Endothelial cell of umbilical vein (primary cell): ENCODE data around the gene OR2H2. TPM values are rescaled to one million over a fixed set of nuclear protein-coding genes. Genes with fewer than 3 reads are reported as not detected.
A peak's percentile ranks its signal among the peaks of the same experiment; 100 is the strongest.

Source experiments
- BruUV-seq: library from RNA; stranded (reverse); fragments of 400-500 nt; replicated peaks from 2 replicates; lab custom pipeline; 2021; lab: Mats Ljungman, UMichigan
- CTCF ChIA-PET: fragments of 300-600, 350-600 bp; sonication (Branson Sonifier 250); formaldehyde crosslinking; loops from one replicate; lab custom pipeline; 2021; ENCODE audit warnings: antibody characterized with exemption, inconsistent platforms; lab: Charles Lee
- POLR2A ChIA-PET: fragments of 300-600, 350-600 bp; sonication (Branson Sonifier 250); formaldehyde crosslinking; loops from one replicate; lab custom pipeline; 2021; ENCODE audit warnings: antibody characterized with exemption, inconsistent platforms; lab: Charles Lee
- DNase-seq: peaks from one replicate; pipeline ENCODE4 v3.0.0-alpha.2; 2011; ENCODE audit warnings: low read depth, low spot score
- FAIRE-seq: peaks from 2 replicates; lab custom pipeline; 2011; peaks lifted over from hg19 to GRCh38; lab: Jason Lieb, UNC
- H2AFZ ChIP-seq: 2 replicates; pipeline ENCODE4 v1.6.0; 2012; ENCODE audit warnings: low read depth, low read length, control low read depth, inconsistent platforms
- H3K27ac ChIP-seq: 2 replicates; pipeline ENCODE4 v1.5.1; 2011; ENCODE audit warnings: low read depth, mild to moderate bottlenecking, control low read depth, low read length, moderate library complexity; ENCODE audit not compliant: insufficient read depth
- H3K27me3 ChIP-seq, 2 experiments: 2 replicates each; pipeline versions ENCODE4 v1.6.0 to v1.6.1; 2011; ENCODE audit warnings: low read length in 2 of 2, mixed read lengths in 1 of 2; ENCODE audit not compliant: control insufficient read depth in 2 of 2, insufficient read depth in 2 of 2
- H3K36me3 ChIP-seq, 2 experiments: 2 replicates in 1 of 2; 3 replicates in 1 of 2; pipeline ENCODE4 v1.5.1; 2011; ENCODE audit warnings: low read length in 2 of 2, mild to moderate bottlenecking in 1 of 2, moderate library complexity in 1 of 2; ENCODE audit not compliant: control insufficient read depth in 2 of 2, insufficient read depth in 2 of 2; ENCODE audit errors: extremely low read depth in 1 of 2
- H3K4me1 ChIP-seq: 3 replicates; pipeline ENCODE4 v1.5.1; 2011; ENCODE audit warnings: mild to moderate bottlenecking, low read length; ENCODE audit not compliant: control insufficient read depth, insufficient read depth; ENCODE audit errors: extremely low read depth
- H3K4me2 ChIP-seq: 2 replicates; pipeline ENCODE4 v1.6.1; 2011; ENCODE audit warnings: low read length, control low read depth, mixed read lengths; ENCODE audit not compliant: insufficient read depth
- H3K4me3 ChIP-seq, 3 experiments: fragments of 200-600 bp in 1 of 3; sonication (generic), shearing (Covaris generic) in 1 of 3; replicated peaks in 1 of 3; 2 replicates each; pipeline ENCODE4 v1.5.1; 2011 to 2016; ENCODE audit warnings: control low read depth in 3 of 3, low read length in 3 of 3, mild to moderate bottlenecking in 2 of 3, inconsistent platforms in 1 of 3, low read depth in 1 of 3, moderate library complexity in 1 of 3; ENCODE audit not compliant: insufficient read depth in 1 of 3
- H3K79me2 ChIP-seq: 2 replicates; pipeline ENCODE4 v1.6.0; 2012; ENCODE audit warnings: low read length, inconsistent platforms; ENCODE audit not compliant: control insufficient read depth, insufficient read depth
- H3K9ac ChIP-seq: replicated peaks from 2 replicates; pipeline ENCODE3; 2011; ENCODE audit warnings: low read length, control low read depth; ENCODE audit not compliant: insufficient read depth; ENCODE audit errors: extremely low read depth
- H3K9me1 ChIP-seq: replicated peaks from 3 replicates; pipeline ENCODE4 v1.6.0; 2011; ENCODE audit warnings: mild to moderate bottlenecking, low read length; ENCODE audit not compliant: control insufficient read depth, insufficient read depth; ENCODE audit errors: extremely low read depth
- H3K9me3 ChIP-seq: replicated peaks from 2 replicates; pipeline ENCODE4 v1.5.1; 2012; ENCODE audit warnings: low read length, inconsistent platforms; ENCODE audit not compliant: control insufficient read depth, insufficient read depth
- H4K20me1 ChIP-seq: replicated peaks from 2 replicates; pipeline ENCODE3; 2011; ENCODE audit warnings: mild to moderate bottlenecking, low read length; ENCODE audit not compliant: control insufficient read depth, insufficient read depth; ENCODE audit errors: extremely low read depth
- EZH2 ChIP-seq: IDR thresholded peaks from 2 replicates; pipeline ENCODE4 v1.6.1; 2012; ENCODE audit warnings: borderline replicate concordance, low read depth, mild to moderate bottlenecking, moderate library complexity, low read length, inconsistent platforms; ENCODE audit not compliant: severe bottlenecking
- GATA2 ChIP-seq: IDR thresholded peaks from 2 replicates; pipeline ENCODE4 v1.7.0; 2011; ENCODE audit warnings: low read depth, mild to moderate bottlenecking, moderate library complexity, mixed read lengths, low read length; ENCODE audit not compliant: insufficient read length, insufficient read depth
- JUN ChIP-seq: IDR thresholded peaks from 2 replicates; pipeline ENCODE4 v1.6.1; 2011; ENCODE audit warnings: borderline replicate concordance, low read depth; ENCODE audit not compliant: insufficient read length, insufficient read depth
- POLR2AphosphoS5 ChIP-seq: IDR thresholded peaks from 2 replicates; pipeline ENCODE4 v1.6.1; 2012; ENCODE audit warnings: low read depth, mild to moderate bottlenecking, control low read depth, low read length, moderate library complexity; ENCODE audit not compliant: insufficient read depth
- dilution Hi-C: fragments of 300-500 bp; cut with MboI; formaldehyde crosslinking; loops from one replicate; pipeline ENCODE4 v1.15.0; 2019; ENCODE audit warnings: low sequenced_read_pairs; ENCODE audit not compliant: extremely low pct_ligation_motif_present
- intact Hi-C: fragments of 100-400 bp; cut with micrococcal nuclease; formaldehyde crosslinking; loops from one replicate; pipeline ENCODE4 v1.10.0; 2022
- polyA plus RNA-seq, 4 experiments: library from polyadenylated mRNA; depleted of rRNA in 3 of 4; stranded (reverse) in 3 of 4; unstranded in 1 of 4; fragments of >200 nt; gene quantifications; 2 replicates each; pipeline versions ENCODE4 v1.2.1 to v1.2.3, GENCODE V29; 2011 to 2012; ENCODE audit warnings: missing spikeins in 1 of 4
- total RNA-seq: library from RNA; stranded (reverse); gene quantifications from 2 replicates; pipeline ENCODE4 v1.2.3, GENCODE V29; 2021
- TF ChIP-seq, protein P1 (sequence below): IDR thresholded peaks from 2 replicates; pipeline ENCODE4 v1.6.1; 2011; ENCODE audit not compliant: insufficient read depth, insufficient read length
- TF ChIP-seq, protein P2 (sequence below), 2 donors: IDR thresholded peaks; 1 replicate in 1 of 2; 2 replicates in 1 of 2; pipeline ENCODE4 v1.5.1; 2011; ENCODE audit warnings: low read length in 2 of 2, mild to moderate bottlenecking in 2 of 2, moderate library complexity in 2 of 2, control low read depth in 1 of 2, inconsistent platforms in 1 of 2, low read depth in 1 of 2; ENCODE audit not compliant: insufficient read depth in 1 of 2; ENCODE audit errors: extremely low read depth in 1 of 2

OR2H2 gene
- total and polyA plus RNA-seq, 2 donors (not counting 3 experiments of a cell fraction or from before 2014, with no cell fraction given) = not detected

DNA sequence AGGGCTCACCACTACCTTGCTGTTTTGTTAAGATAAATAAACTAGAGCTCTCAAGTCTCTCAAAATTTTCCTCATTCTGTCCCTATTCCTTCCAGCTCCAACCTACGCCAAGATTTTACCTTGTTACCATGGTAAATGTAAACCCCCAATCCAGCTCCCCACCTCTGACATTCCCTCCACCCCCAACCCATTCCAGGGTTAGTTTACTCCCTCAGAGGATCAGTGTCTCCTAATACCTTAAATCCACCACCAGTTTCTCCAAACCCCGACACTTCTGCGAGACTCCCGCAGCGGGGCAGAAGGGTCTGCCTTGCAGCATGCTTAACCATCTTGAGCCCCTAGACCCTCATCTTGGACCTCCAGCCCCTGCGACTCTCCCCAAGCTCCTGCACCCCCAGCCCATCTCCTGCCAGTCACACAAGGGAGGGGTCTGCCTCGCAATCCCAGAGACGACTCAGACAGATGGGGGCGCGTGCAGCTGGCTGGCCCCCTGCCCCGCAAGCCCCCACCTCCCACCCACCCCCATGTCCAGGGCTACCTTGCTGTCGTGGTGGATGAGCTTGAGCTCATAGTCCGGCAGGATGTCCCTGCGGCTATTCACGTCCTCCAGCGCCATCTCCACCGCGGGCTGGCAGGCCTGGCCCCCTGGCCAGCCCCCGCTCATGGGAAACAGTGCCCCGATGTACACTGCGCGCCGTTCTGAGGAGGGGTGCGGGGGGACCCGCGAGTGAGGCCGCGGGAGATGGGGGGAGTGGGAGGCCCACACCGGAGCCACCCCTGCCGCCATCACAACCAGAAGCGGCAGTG, 42.2 kb downstream of the OR2H2 start:
- dilution Hi-C loops = no loop called here
- Histone ChIP-seq H3K36me3 (peaks cover 3 to 6% of the 10 kb centered on the region in 2 experiments), H3K9ac (peak overlapping the region; percentile 63), H3K9me3 (no peaks in the 10 kb centered on the region), H3K4me2 (peak overlapping the region; percentile 66), H4K20me1 (no peaks in the 10 kb centered on the region), H3K27ac (peak overlapping the region; percentile 37), H2AFZ (peak overlapping the region; percentile 79), H3K4me3 (peak overlapping the region; percentile 48 to 63 (median 58)), H3K27me3 (no peaks in the 10 kb centered on the region), H3K9me1 (no peaks in the 10 kb centered on the region), H3K79me2 (no peaks in the 10 kb centered on the region), H3K4me1 (peaks cover 28% of the 10 kb centered on the region)
- intact Hi-C loops = loop anchor here (5.0 kb wide), 1 partner anchor 1290 kb away; the partner anchor contains the start of gene ZSCAN31
- TF ChIP-seq POLR2AphosphoS5 (no peak), GATA2 (no peak), JUN (no peak), EZH2 (no peak)
- TF ChIP-seq, protein P1, sequence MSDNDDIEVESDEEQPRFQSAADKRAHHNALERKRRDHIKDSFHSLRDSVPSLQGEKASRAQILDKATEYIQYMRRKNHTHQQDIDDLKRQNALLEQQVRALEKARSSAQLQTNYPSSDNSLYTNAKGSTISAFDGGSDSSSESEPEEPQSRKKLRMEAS = no peak
- TF ChIP-seq, protein P2, sequence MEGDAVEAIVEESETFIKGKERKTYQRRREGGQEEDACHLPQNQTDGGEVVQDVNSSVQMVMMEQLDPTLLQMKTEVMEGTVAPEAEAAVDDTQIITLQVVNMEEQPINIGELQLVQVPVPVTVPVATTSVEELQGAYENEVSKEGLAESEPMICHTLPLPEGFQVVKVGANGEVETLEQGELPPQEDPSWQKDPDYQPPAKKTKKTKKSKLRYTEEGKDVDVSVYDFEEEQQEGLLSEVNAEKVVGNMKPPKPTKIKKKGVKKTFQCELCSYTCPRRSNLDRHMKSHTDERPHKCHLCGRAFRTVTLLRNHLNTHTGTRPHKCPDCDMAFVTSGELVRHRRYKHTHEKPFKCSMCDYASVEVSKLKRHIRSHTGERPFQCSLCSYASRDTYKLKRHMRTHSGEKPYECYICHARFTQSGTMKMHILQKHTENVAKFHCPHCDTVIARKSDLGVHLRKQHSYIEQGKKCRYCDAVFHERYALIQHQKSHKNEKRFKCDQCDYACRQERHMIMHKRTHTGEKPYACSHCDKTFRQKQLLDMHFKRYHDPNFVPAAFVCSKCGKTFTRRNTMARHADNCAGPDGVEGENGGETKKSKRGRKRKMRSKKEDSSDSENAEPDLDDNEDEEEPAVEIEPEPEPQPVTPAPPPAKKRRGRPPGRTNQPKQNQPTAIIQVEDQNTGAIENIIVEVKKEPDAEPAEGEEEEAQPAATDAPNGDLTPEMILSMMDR (IDR thresholded peaks at IDR 0.05; ENCODE audit: extremely low read depth in 1 of 2, insufficient read depth in 1 of 2, low read depth in 1 of 2, low read length in 2 of 2) = no peak
- CTCF ChIA-PET = interaction anchor here (1.2 to 3.8 kb wide), 4 partner anchors 9 to 27 kb away, joined by 3 to 23 read pairs (median 10); no protein-coding TSS in a partner anchor
- BruUV-seq = no TSS peak
- no peak for FAIRE-seq
- POLR2A ChIA-PET = interaction anchor here (1.6 kb wide), 1 partner anchor 23 kb away, joined by 8 read pairs; no protein-coding TSS in a partner anchor
- DNase-seq = no peak
